ENCODE results near the gene ATP8B4.

The ATP8B4 gene

GRCh38 chr15:49890689-49891088 is 228.3 kb downstream of the ATP8B4 start:
- no peak for DNase-seq (ENCODE audit: low spot score)

- no peak for DNase-seq (ENCODE audit: low spot score)
Measured at GRCh38 chr15:49889536-49889935, 229.5 kb downstream of the ATP8B4 start.

GRCh38 chr15:49888734-49889133 is 230.3 kb downstream of the ATP8B4 start:
- DNase-seq (ENCODE audit: low spot score) = no peak

- no peak for DNase-seq (ENCODE audit: low spot score)
Measured at GRCh38 chr15:49888323-49888693, 230.7 kb downstream of the ATP8B4 start.

GRCh38 chr15:49887659-49888322 is 231.2 kb downstream of the ATP8B4 start:
- no peak for DNase-seq (ENCODE audit: low spot score)

- DNase-seq (ENCODE audit: low spot score) = no peak
Measured at GRCh38 chr15:49883121-49883520, 235.9 kb downstream of the ATP8B4 start.

GRCh38 chr15:49881866-49882265 is 237.2 kb downstream of the ATP8B4 start:
- DNase-seq (ENCODE audit: low spot score) = no peak

- DNase-seq (ENCODE audit: low spot score) = no peak
Measured at GRCh38 chr15:49881433-49881832, 237.6 kb downstream of the ATP8B4 start.

GRCh38 chr15:49877873-49878521 is 241.0 kb downstream of the ATP8B4 start:
- DNase-seq (ENCODE audit: low spot score) = no peak

GRCh38 chr15:49877117-49877872 is 241.7 kb downstream of the ATP8B4 start:
- no peak for DNase-seq (ENCODE audit: low spot score)

- no peak for DNase-seq (ENCODE audit: low spot score)
Measured at GRCh38 chr15:49876401-49877038, 242.5 kb downstream of the ATP8B4 start.

- no peak for DNase-seq (ENCODE audit: low spot score)
Measured at GRCh38 chr15:49875392-49875791, 243.6 kb downstream of the ATP8B4 start.

- DNase-seq (ENCODE audit: low spot score) = no peak
Measured at GRCh38 chr15:49870472-49870871, 248.6 kb downstream of the ATP8B4 start.

GRCh38 chr15:49868348-49868747 is 250.7 kb downstream of the ATP8B4 start:
- no peak for DNase-seq (ENCODE audit: low spot score)

- DNase-seq (ENCODE audit: low spot score) = no peak
Measured at GRCh38 chr15:49865925-49866757, 252.9 kb downstream of the ATP8B4 start.

GRCh38 chr15:49864251-49864650 is 254.8 kb downstream of the ATP8B4 start:
- DNase-seq (ENCODE audit: low spot score) = no peak

- no peak for DNase-seq (ENCODE audit: low spot score)
Measured at GRCh38 chr15:49863431-49864224, 255.4 kb downstream of the ATP8B4 start.

- no peak for DNase-seq (ENCODE audit: low spot score)
Measured at GRCh38 chr15:49860101-49860500, 258.9 kb downstream of the ATP8B4 start.

GRCh38 chr15:49857496-49858475 is 261.2 kb downstream of the ATP8B4 start:
- no peak for DNase-seq (ENCODE audit: low spot score)

Measured in kidney capillary endothelial cell (primary cell).